NCI-H2081 treated with DMSO at 0.1 percent for 48 hours (cell line): ENCODE measurements around the gene HFE.
"Not testable (repeated sequence)": the region's sequence is repeated elsewhere in the genome, so short reads cannot be mapped to it uniquely, and the experiment has no call there.

Experiments used
- DNase-seq: peaks from one replicate; lab custom pipeline; 2025; lab: John Stamatoyannopoulos, UW

HFE gene, protein sequence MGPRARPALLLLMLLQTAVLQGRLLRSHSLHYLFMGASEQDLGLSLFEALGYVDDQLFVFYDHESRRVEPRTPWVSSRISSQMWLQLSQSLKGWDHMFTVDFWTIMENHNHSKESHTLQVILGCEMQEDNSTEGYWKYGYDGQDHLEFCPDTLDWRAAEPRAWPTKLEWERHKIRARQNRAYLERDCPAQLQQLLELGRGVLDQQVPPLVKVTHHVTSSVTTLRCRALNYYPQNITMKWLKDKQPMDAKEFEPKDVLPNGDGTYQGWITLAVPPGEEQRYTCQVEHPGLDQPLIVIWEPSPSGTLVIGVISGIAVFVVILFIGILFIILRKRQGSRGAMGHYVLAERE

DNA sequence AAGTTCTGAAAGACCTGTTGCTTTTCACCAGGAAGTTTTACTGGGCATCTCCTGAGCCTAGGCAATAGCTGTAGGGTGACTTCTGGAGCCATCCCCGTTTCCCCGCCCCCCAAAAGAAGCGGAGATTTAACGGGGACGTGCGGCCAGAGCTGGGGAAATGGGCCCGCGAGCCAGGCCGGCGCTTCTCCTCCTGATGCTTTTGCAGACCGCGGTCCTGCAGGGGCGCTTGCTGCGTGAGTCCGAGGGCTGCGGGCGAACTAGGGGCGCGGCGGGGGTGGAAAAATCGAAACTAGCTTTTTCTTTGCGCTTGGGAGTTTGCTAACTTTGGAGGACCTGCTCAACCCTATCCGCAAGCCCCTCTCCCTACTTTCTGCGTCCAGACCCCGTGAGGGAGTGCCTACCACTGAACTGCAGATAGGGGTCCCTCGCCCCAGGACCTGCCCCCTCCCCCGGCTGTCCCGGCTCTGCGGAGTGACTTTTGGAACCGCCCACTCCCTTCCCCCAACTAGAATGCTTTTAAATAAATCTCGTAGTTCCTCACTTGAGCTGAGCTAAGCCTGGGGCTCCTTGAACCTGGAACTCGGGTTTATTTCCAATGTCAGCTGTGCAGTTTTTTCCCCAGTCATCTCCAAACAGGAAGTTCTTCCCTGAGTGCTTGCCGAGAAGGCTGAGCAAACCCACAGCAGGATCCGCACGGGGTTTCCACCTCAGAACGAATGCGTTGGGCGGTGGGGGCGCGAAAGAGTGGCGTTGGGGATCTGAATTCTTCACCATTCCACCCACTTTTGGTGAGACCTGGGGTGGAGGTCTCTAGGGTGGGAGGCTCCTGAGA is at the start of gene HFE:
TSS of gene HFE (plus strand) at position 146 of the 832 bp plus-strand sequence. CDS start at position 158, 12 bp downstream.
- DNase-seq = no peak

DNA sequence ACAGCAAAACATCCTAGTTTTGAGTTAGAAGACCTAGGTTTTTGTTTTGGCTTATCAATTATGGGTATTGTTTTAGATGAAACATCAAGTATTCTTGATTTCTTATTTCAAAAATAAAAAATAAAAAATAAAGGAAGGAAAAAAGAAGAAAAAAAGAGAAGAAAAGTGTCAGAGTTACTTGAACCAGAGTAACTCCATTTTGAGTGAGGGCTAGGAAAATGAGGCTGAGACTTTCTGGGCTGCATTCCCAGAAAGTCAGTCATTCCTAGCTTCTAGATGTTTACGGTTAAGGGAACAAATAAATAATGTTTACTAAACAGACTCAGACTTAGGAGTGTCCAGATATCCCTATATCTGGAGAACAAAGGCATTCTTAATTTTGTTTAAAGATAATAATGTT is 45.3 kb upstream of the HFE start:
- no peak for DNase-seq

DNA sequence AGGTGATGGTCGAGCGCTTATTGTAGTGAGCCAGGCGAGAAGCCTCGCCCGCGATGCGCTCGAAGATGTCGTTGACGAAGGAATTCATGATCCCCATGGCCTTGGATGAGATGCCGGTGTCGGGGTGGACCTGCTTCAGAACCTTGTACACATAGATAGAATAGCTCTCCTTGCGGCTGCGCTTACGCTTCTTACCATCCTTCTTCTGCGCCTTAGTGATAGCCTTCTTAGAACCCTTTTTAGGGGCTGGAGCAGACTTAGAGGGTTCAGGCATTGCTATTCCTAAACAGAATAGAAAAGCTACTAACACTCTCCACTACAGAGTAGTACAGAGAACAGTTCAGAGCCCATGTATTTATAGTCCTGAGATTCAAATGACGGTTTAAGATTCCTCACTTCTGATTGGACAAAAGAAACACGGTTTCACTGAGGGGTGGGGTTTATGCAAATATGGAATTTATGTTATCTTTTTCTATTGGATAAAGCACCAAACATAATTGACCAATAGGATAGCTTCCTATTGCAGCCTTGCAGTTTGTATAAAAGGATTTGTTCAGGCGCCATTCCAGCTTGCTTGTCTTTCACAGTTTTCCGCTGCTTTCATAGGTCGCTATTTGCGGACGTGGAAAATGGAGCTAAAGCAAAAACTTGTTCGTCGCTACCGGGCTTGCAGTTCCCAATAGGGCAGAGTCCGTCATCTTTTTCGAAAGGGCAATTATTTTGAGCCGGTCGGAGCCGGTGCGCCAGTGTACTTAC is 43.7 kb upstream of the HFE start:
- DNase-seq = no peak

DNA sequence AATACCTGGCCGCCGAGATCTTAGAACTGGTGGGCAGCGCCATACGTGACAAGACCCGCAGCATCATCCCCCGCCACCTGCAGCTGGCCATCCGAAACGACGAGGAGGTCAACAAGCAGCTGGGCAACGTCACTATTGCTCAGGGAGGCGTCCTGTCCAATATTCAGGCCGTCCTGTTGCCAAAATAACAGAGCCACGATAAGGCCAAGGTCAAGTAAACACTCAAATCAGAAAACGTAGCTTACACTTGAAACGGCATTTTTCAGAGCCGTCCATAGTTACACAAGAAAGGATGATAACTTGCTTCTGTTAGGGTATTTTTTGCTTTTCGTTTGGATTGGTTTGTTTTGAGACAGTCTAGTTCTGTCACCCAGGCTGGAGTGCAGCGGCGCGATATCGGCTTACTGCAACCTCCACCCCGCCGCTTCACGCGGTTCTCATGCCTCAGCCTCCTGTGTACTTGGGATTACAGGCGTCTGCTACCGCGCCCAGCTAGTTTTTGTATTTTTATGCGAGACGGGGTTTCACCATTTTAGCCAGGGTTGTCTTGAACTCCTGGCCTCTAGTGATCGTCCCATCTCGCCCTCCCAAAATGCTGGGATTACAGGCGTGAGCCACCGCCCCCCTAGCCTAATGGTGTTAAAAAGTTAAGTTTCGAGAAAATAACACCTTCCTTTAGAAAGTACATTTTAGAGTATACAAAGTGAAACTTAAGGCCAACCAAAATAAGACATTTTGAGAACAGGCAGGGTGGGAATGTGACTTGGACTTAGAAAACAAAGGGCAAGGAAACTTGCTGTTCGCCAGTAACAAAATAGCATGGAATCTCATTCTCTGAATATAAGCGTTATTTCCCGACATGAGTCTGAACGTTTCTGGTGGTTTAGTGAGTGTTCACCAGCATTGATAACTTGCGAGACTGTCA is 42.8 kb upstream of the HFE start:
- DNase-seq = no peak

DNA sequence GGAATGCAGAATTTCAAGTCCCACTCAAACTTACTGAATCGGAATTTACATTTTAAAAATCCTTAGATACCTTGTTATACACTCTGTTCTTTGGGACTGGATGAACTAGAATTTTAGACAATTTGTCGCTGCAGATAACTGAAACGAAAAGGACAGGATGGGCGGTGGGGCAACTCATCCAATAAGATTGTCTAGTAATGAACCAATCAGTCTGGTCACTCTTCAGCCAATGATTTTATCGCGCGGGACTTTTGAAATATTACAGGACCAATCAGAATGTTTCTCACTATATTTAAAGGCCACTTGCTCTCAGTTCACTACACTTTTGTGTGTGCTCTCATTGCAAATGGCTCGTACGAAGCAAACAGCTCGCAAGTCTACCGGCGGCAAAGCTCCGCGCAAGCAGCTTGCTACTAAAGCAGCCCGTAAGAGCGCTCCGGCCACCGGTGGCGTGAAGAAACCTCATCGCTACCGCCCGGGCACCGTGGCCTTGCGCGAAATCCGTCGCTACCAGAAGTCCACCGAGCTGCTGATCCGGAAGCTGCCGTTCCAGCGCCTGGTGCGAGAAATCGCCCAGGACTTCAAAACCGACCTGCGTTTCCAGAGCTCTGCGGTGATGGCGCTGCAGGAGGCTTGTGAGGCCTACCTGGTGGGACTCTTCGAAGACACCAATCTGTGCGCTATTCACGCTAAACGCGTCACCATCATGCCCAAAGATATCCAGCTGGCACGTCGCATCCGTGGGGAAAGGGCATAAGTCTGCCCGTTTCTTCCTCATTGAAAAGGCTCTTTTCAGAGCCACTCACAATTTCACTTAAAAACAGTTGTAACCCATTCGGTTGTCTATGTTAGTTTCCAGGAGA is 41.9 kb upstream of the HFE start:
- no peak for DNase-seq

DNA sequence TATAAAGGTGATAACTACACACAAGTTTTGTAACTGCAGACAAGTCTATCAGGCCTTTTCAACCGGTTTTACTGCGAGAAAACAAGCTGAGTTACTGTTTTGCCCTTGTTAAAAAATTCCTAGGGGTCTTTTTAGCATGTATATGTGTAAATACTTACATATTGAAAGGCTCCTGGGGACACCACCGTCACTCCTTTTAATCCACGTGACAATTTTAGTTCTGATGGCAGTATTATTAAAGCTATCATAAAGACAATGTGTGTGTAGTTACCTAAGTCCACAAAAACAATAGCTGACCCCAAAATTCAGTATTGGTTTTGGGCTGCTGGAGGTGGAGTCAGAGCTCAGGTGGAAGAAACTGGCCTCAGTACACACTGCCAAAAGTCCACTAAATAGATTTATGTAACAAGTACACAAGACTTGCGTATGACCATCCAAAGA is 41.3 kb upstream of the HFE start:
- DNase-seq = no peak

DNA sequence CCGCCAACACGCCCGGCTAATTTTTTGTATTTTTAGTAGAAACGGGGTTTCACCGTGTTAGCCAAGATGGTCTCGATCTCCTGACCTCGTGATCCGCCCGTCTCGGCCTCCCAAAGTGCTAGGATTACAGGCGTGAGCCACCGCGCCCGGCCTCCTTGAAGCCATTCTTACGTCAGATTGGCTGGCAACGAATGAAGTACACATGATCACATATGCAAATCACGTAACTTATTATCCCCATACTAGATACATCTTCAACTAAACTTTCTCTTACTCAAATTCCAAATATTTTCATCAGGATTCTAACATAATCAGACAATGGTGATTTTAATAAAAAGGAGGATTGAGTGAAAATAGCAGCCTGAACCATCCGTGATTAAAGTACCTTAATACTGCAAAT is 39.9 kb upstream of the HFE start:
- DNase-seq = not testable (repeated sequence)

DNA sequence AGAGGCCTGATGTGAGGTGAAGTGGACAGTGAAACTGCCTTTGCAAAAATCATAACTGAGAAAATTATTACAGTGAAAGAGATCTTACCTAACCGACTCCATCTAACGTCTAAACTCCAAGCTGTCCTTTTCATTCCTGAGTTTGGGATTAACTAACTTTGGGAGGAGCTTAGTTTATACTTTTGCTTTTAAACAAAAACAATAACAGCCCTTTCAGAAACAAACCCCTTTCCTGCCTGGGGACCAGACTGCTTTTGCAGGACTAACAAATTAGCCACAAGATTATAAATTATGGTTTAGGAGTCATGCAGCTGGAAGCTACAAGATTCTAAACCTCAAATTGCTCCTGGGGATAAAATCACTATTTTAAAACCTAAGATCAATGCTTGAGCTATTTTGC is 38.6 kb upstream of the HFE start:
- DNase-seq = no peak

DNA sequence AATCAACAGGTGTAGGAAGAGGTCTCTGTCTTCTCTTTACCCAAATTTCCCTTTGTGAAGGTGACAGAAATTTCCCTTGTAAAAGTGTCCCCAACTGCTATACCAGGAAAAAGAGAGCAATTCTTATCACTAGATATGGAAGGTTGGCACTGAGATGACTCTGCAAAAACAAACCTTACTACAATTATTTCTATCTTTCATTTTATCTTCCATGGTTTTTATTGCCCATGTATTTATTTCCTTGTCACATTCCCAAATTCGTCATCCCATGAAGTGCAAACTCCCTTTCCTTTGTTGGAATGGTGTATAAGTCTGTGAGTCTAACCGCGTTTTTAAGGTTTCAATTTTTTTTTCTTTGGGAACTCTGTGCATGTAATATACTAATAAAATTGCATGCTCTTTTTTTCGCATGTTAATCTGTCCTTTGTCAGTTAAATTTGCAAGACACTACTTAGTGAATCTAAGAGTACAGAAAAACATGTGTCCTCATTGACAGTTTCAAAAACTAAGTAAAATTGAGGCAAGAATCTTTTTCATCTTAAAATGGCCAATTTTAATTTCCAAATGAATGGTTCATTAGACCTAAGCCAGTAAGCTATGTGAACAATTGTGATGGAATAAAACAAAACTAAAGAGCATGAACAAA is 35.4 kb upstream of the HFE start:
- no peak for DNase-seq

DNA sequence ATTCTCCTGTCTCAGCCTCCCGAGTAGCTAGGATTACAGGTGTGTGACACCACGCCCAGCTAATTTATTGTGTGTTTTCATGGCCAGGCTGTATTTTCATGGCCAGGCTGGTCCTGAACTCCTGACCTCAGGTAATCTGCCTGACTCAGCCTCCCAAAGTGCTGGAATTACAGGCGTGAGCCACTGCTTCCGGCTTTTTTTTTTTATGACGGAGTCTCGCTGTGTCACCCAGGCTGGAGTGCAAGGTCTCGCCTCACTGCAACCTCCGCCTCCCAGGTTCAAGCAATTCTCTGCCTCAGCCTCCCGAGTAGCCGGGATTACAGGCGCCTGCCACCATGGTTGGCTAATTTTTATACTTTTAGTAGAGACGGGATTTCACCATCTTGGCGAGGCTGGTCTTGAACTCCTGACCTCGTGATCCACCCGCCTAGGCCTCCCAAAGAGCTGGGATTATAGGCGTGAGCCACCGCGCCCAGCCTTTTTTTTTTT is 34.4 kb upstream of the HFE start:
- DNase-seq = not testable (repeated sequence)

DNA sequence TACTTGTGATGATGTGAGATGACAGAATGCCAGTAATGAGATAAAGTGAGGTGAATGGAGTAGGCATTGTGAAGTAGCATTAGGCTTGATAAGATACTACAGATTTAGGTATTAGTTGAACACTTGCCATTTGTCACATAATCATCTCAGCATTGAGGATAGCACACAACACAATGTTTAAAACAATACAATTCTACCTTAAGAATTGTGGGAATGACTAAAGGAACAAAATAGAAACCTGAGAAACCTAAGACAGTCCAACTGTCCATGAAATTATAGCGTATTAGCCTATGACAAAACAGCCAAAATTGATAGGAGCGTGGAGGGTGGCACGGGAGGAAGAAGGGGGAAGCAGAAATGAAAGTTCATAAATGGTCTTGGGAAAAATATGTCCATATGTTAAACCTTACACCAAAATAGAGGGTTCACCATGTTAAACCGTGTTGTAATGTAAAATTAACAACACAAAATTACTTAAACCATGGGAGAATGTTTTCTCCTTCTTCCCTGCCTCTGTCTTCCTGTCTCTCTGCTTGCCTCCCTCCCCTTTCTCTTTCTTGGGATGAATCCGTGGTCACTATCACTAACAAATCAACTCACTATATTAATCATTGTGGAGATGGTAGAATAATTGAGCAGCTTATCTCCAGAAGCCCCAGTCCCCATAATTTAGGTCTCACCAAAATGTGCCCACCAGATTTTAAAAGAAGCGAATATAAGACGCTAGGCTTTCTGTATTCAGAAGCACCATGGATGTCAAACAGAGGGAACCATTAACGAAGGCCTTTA is 33.0 kb upstream of the HFE start:
- no peak for DNase-seq

DNA sequence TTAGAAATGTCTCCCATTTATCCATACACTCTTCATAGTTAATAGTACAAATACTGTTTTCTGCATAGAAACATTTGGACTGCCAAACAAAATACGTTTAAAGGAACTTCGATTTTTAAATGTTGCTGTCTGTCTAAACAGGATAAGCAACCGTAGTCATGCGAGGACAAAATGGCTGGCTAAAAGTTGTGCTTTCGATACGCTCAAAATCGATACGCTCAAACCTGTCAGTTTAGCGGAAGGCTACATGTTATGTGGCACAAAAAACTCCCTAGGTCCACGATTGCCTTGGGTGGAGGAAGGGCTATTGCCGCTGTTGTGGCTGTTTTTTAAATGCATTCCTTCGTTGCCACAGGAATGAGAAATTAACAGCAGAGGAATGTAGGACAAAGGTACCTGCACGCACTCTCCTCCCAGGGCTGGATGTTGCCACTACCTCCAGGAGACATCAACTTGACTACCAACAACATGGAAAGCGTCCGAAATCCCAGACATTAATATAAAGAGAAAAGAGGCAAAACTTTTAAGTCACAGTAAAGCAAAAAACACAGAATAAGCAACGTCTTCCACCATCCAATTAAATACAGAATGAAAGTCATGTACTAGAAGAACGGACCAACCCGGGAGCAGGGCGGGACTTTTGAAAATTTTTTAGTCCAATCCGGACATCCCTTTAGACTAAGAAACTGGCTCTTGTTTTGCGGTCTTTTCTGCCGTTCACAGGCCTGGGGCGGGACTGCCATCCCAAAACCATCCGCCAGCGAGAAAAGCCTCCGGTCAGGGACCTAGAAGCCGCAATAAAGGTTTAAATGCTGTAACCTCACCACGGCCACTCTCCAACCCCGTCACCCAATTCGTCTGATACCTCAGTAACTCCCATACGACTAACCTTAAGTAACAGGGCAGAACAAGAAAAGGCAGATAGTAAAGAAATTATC is 32.2 kb upstream of the HFE start:
- peak; percentile 78 for DNase-seq

DNA sequence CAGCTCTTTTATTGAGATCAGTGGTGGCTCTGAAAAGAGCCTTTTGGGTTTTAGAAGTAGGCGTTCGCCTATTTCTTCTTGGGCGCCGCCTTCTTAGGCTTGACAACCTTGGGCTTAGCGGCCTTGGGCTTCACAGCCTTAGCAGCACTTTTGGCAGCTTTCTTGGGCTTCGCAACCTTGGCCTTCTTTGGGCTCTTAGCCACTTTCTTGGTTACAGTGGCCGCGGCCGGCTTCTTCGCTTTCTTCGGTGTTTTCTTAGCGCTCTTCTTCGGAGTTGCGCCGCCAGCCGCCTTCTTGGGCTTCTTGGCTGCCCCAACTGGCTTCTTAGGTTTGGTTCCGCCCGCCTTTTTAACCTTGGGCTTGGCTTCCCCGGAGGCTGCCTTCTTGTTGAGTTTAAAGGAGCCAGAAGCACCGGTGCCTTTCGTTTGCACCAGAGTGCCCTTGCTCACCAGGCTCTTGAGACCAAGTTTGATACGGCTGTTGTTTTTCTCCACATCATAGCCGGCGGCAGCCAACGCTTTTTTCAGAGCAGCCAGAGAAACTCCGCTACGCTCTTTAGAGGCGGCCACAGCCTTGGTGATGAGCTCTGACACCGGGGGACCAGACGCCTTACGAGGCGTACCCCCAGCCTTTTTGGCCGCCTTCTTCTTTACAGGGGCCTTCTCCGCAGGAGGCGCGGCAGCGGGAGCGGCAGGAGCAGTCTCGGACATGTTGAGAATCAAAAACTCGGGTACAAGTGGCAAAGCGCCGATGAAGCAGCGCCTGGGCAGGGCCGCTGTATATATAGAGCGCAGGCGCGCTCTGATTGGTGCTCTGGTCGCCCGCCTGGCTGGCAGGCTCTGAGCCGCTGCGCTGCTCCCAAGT is 31.3 kb upstream of the HFE start:
- DNase-seq = peak; percentile 66

DNA sequence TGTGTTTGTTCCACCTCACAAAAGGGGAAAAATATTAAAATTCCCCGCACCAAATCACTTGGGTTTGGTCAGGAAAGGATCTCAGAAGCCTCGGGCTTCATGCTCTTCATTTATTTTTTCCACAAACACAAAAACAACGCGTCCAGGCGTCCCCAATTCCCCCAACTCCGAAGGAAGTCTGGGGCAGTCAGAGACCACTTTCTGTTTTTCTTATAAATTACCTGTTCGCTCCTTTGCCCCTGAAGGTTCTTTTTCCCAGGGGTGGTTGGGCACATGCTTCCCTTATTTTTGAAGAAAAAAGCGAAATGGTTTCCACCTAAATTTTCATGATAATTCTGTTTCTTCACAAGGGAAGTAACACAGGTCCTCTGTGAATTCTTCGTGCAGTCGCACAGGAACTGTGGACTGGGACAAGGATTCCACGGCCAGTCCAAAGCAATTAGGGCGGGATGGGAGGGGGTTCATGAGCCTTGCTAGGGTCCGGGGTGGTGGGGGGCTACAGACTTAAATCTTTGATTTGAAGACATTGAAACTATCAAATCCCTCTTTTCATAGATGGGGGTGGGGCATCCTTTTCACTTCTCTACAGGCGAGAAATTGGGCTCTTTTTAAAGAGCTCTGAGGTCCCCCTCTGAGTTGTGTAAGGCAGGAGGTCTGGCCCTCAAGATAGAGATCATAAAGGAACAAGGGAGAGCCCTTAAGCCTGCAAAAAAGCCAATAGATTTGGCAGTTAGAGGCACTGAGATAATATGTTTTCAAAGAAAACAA is 30.5 kb upstream of the HFE start:
- DNase-seq = no peak

DNA sequence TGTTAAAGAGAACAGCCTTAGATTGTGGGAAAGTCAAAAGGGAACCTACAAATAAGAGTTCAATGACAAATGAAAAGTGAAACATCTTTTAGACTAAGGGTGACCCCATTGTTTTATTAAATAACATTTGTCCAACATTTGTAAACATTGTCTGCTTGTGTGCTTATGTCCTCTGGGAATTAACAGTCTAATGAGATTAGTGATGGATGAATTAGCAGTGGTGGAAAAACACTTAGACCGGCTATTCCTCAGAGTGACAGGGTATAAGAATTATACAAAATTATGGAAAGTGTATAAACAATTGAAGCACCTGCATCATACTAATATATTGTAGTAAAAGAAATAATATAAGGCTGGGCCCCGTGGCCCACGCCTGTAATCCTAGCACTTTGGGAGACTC is 29.3 kb upstream of the HFE start:
- no peak for DNase-seq

DNA sequence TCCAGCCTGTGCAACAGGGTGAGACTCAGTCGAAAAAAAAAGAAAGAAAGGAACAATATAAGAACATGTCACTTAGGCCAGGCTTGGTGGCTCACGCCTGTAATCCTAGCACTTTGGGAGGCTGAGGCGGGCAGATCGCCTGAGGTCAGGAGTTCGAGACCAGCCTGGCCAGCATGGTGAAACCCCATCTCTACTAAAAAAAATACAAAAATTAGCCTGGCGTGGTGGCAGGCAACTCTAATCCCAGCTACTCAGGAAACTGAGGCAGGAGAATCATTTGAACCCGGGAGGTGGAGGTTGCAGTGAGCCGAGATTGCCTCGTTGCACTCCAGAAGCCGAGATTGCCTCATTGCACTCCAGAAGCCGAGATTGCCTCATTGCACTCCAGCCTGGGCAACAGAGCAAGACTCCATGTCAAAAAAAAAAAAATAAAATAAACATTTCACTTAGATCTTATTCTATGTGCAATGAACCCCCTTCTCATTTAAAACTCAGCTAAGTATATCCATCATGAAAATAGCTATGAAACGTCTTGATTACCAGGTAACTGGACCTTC is 28.7 kb upstream of the HFE start:
- not testable (repeated sequence) for DNase-seq
